Measurements from ENCODE around the gene GRK1. TPM values are rescaled to one million over a fixed set of nuclear protein-coding genes. Genes with fewer than 3 reads are reported as not detected.

GRK1 gene
- total RNA-seq, 1 donor from 2014 or later, result 0.07 TPM

DNA sequence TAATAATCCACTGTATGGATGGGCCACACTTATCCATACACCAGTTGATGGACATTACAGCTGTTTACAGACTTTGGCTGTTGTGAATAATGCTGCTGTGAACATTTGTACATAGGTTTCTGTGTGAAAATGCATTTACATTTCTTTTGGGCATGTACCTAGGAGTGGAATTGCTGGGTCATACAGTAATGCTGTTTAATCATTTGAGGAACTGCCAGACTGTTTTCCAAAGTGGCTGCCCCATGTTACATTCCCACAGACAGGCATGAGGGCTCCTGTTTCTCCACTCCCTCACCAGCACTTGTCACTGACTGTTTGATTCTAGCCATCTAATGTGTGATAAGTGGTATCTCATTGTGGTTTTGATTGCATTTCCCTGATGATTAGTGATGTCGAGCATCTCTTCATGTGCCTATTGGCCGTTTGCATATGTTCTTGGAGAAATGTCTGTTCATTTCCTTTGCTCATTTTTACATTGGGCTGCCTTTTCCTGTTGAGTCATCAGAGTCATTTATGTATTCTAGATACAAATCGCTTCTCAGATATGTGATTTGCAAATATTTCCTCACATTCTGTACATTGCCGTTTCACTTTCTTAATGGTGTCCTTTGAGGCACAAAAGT, 104.8 kb downstream of the GRK1 start:
- Mint-ChIP-seq H3K4me1 (ENCODE audit: low read depth) (no peaks in the 10 kb centered on the region), H3K27me3 (ENCODE audit: low read depth) (no peaks in the 10 kb centered on the region), H3K4me3 (ENCODE audit: unreplicated experiment) (no peak overlapping the region), H3K9me3 (ENCODE audit: low read depth) (peaks cover 9% of the 10 kb centered on the region), H3K36me3 (ENCODE audit: low read depth) (no peaks in the 10 kb centered on the region), H3K27ac (ENCODE audit: unreplicated experiment) (no peak overlapping the region)
- TF ChIP-seq, protein P1, sequence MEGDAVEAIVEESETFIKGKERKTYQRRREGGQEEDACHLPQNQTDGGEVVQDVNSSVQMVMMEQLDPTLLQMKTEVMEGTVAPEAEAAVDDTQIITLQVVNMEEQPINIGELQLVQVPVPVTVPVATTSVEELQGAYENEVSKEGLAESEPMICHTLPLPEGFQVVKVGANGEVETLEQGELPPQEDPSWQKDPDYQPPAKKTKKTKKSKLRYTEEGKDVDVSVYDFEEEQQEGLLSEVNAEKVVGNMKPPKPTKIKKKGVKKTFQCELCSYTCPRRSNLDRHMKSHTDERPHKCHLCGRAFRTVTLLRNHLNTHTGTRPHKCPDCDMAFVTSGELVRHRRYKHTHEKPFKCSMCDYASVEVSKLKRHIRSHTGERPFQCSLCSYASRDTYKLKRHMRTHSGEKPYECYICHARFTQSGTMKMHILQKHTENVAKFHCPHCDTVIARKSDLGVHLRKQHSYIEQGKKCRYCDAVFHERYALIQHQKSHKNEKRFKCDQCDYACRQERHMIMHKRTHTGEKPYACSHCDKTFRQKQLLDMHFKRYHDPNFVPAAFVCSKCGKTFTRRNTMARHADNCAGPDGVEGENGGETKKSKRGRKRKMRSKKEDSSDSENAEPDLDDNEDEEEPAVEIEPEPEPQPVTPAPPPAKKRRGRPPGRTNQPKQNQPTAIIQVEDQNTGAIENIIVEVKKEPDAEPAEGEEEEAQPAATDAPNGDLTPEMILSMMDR (IDR thresholded peaks at IDR 0.05), result no peak
- DNase-seq (ENCODE audit: low spot score), result no peak

DNA sequence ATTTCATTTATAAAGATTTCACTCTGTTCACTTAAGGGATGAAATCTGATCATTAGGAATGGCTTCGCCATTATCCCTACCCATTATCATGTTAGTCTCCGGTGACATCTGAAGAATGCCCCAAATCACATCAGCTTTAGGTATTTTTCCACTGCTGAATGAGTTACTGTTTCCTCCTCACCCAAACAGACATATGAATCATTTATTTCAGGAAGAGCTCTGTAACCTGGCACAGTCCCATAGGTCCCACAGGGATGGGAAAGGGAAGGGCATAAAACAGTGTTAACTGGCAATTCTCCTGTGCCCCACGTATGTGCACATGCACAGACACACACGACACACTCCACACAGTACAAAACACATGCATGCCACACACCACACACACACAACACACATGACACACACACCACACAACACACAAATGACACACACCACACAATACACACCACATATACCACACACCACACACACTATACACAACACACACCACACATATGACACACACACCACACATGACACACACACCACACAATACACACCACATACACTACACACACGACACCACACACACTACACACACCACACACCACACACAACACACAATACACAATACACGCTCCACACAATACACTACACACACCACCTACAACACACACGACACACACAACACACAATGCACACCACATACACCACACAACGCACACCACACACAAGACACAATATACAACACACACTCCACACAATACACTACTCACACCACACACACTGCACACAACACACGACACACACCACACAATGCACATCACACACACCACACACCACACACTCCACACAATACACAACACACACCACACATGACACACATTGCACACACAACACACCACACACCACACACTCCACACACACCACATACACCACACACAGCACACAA, 107.4 kb downstream of the GRK1 start:
- no peak overlapping the region for H3K4me3 Mint-ChIP-seq (ENCODE audit: unreplicated experiment)
- peaks cover 15% of the 10 kb centered on the region for H3K27me3 Mint-ChIP-seq (ENCODE audit: low read depth)
- TF ChIP-seq, protein P1 (IDR thresholded peaks at IDR 0.05), result no peak
- H3K27ac Mint-ChIP-seq (ENCODE audit: unreplicated experiment), result no peak overlapping the region
- no peaks in the 10 kb centered on the region for H3K4me1 Mint-ChIP-seq (ENCODE audit: low read depth)
- H3K36me3 Mint-ChIP-seq (ENCODE audit: low read depth), result peaks cover 4% of the 10 kb centered on the region
- peaks cover 9% of the 10 kb centered on the region for H3K9me3 Mint-ChIP-seq (ENCODE audit: low read depth)
- no peak for DNase-seq (ENCODE audit: low spot score)

DNA sequence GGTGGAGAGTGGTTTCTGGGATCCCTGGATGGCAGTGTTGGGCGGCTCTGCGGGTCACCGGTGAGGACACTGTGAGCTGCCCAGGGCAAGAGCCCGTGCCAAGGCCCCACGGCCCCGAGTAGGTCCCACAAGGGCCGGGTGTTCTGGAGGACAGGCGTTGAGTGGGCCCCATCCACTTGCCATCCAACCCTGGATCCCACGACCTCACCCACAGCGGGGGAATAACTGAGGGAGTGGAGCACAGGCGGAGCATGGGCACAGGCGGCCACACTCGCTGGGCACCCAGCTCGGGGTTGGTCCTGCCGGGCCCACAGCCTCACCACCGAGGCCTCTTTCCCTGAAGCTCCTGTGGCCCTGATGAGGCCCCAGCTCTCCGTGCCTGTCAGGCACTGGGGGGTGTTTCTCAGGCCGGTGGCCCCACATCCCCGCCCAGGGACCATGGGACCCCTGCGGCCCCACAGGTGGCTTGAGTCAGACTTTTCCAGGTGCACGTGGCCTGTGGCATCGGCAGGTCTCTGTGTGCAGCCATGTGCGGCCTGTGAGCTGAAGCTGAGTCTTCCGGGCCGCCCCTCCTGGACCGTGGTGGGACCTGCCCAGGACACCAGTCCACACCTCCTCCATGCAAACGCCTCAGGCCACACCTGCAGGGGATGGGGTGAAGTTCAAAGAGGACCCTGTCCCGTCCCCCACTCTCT, 108.6 kb downstream of the GRK1 start:
- DNase-seq (ENCODE audit: low spot score), result no peak
- Mint-ChIP-seq H3K4me1 (ENCODE audit: low read depth) (no peaks in the 10 kb centered on the region), H3K27me3 (ENCODE audit: low read depth) (peaks cover 16% of the 10 kb centered on the region), H3K27ac (ENCODE audit: unreplicated experiment) (no peak overlapping the region), H3K9me3 (ENCODE audit: low read depth) (peaks cover 9% of the 10 kb centered on the region), H3K4me3 (ENCODE audit: unreplicated experiment) (no peak overlapping the region), H3K36me3 (ENCODE audit: low read depth) (peaks cover 4% of the 10 kb centered on the region)
- TF ChIP-seq, protein P1 (IDR thresholded peaks at IDR 0.05), result no peak

- Mint-ChIP-seq H3K27ac (ENCODE audit: unreplicated experiment) (no peak overlapping the region), H3K36me3 (ENCODE audit: low read depth) (peaks cover 4% of the 10 kb centered on the region), H3K9me3 (ENCODE audit: low read depth) (peaks cover 9% of the 10 kb centered on the region), H3K27me3 (ENCODE audit: low read depth) (peaks cover 18% of the 10 kb centered on the region), H3K4me3 (ENCODE audit: unreplicated experiment) (no peak overlapping the region), H3K4me1 (ENCODE audit: low read depth) (no peaks in the 10 kb centered on the region)
- no peak for DNase-seq (ENCODE audit: low spot score)
- TF ChIP-seq, protein P1 (IDR thresholded peaks at IDR 0.05), result no peak
Measured at GRCh38 chr13:113776231-113777125, 109.5 kb downstream of the GRK1 start.
